ENCODE results near the gene NUP214.
"Not testable (repeated sequence)": the region's sequence is repeated elsewhere in the genome, so short reads cannot be mapped to it uniquely, and the experiment has no call there.

Gene NUP214

GRCh38 chr9:131117762-131118145 lies 7.6 kb upstream of the NUP214 start:
- DNase-seq: no peak

- no peak for DNase-seq
These were observed 5.8 kb upstream of the NUP214 start for GRCh38 chr9:131119600-131119999.

GRCh38 chr9:131120620-131121228 lies 4.7 kb upstream of the NUP214 start:
- no peak for DNase-seq

GRCh38 chr9:131121346-131121745 lies 4.0 kb upstream of the NUP214 start:
- no peak for DNase-seq

- DNase-seq: no peak
These were observed 3.2 kb upstream of the NUP214 start for GRCh38 chr9:131122158-131122557.

- no peak for DNase-seq
These were observed 423 bp upstream of the NUP214 start for GRCh38 chr9:131125038-131125287.

GRCh38 chr9:131126059-131126426 lies 657 bp downstream of the NUP214 start:
- DNase-seq: no peak

- DNase-seq: no peak
These were observed 3.8 kb downstream of the NUP214 start for GRCh38 chr9:131129183-131129582.

- DNase-seq: no peak
These were observed 13.3 kb downstream of the NUP214 start for GRCh38 chr9:131138676-131139075.

- no peak for DNase-seq
These were observed 14.7 kb downstream of the NUP214 start for GRCh38 chr9:131140112-131140511.

- DNase-seq: no peak
These were observed 15.2 kb downstream of the NUP214 start for GRCh38 chr9:131140550-131140949.

- DNase-seq: no peak
These were observed 16.8 kb downstream of the NUP214 start for GRCh38 chr9:131142160-131142559.

- DNase-seq: no peak
These were observed 18.8 kb downstream of the NUP214 start for GRCh38 chr9:131144201-131144600.

- DNase-seq: no peak
These were observed 19.9 kb downstream of the NUP214 start for GRCh38 chr9:131145245-131145644.

GRCh38 chr9:131146186-131146585 lies 20.8 kb downstream of the NUP214 start:
- DNase-seq: no peak

GRCh38 chr9:131148276-131148675 lies 22.9 kb downstream of the NUP214 start:
- DNase-seq: no peak

- DNase-seq: no peak
These were observed 23.7 kb downstream of the NUP214 start for GRCh38 chr9:131148966-131149687.

- no peak for DNase-seq
These were observed 24.3 kb downstream of the NUP214 start for GRCh38 chr9:131149688-131150053.

- no peak for DNase-seq
These were observed 28.2 kb downstream of the NUP214 start for GRCh38 chr9:131153595-131153994.

- DNase-seq: not testable (repeated sequence)
These were observed 33.3 kb downstream of the NUP214 start for GRCh38 chr9:131158673-131159072.

GRCh38 chr9:131160416-131161112 lies 35.2 kb downstream of the NUP214 start:
- DNase-seq: no peak

GRCh38 chr9:131161585-131161984 lies 36.2 kb downstream of the NUP214 start:
- no peak for DNase-seq

GRCh38 chr9:131162886-131163285 lies 37.5 kb downstream of the NUP214 start:
- DNase-seq: no peak

GRCh38 chr9:131165523-131165922 lies 40.1 kb downstream of the NUP214 start:
- no peak for DNase-seq
